H7 (cell line): Measurements from ENCODE around the gene E2F4. TPM values are rescaled to one million over a fixed set of nuclear protein-coding genes. Genes with fewer than 3 reads are reported as not detected.

Experiments used
- DNase-seq: peaks from one replicate; pipeline ENCODE4 v3.0.0; 2012
- H3K27me3 ChIP-seq: 2 replicates; pipeline ENCODE4 v1.6.0; 2011; ENCODE audit warnings: mild to moderate bottlenecking, low read length; ENCODE audit not compliant: control insufficient read depth, insufficient read depth
- H3K36me3 ChIP-seq: replicated peaks from 2 replicates; pipeline ENCODE4 v1.5.1; 2011; ENCODE audit warnings: low read length; ENCODE audit not compliant: control insufficient read depth, insufficient read depth
- H3K4me3 ChIP-seq: 2 replicates; pipeline ENCODE4 v1.5.1; 2011; ENCODE audit warnings: low read depth, mild to moderate bottlenecking, control low read depth, low read length, moderate library complexity; ENCODE audit not compliant: insufficient read depth
- total RNA-seq: library from RNA; depleted of rRNA; stranded (reverse); fragments of >200 nt; shearing (Covaris generic); gene quantifications from 2 replicates; pipeline ENCODE4 v1.2.3, GENCODE V29; 2014

E2F4 gene
- total RNA-seq, 1 experiment from 2014 or later = 117 TPM

GRCh38 chr16:67234180-67234597 lies 42.2 kb downstream of the E2F4 start:
- DNase-seq = no peak
- H3K36me3 ChIP-seq = peaks cover 43% of the 10 kb centered on the region
- no peak overlapping the region for H3K4me3 ChIP-seq
- H3K27me3 ChIP-seq = no peaks in the 10 kb centered on the region

GRCh38 chr16:67235816-67236562 lies 44.0 kb downstream of the E2F4 start:
- DNase-seq = peak; percentile 39
- H3K36me3 ChIP-seq = peaks cover 33% of the 10 kb centered on the region
- no peaks in the 10 kb centered on the region for H3K27me3 ChIP-seq
- no peak overlapping the region for H3K4me3 ChIP-seq

- DNase-seq = peak; percentile 100
- H3K36me3 ChIP-seq = peaks cover 29% of the 10 kb centered on the region
- H3K27me3 ChIP-seq = no peaks in the 10 kb centered on the region
- no peak overlapping the region for H3K4me3 ChIP-seq
Observed at GRCh38 chr16:67236563-67237395, 44.8 kb downstream of the E2F4 start.

GRCh38 chr16:67237396-67238277 lies 45.7 kb downstream of the E2F4 start:
- DNase-seq = no peak
- Histone ChIP-seq H3K36me3 (peaks cover 27% of the 10 kb centered on the region), H3K4me3 (no peak overlapping the region)

GRCh38 chr16:67238278-67238575 lies 46.3 kb downstream of the E2F4 start:
- no peak overlapping the region for H3K4me3 ChIP-seq
- H3K27me3 ChIP-seq = no peaks in the 10 kb centered on the region
- peaks cover 27% of the 10 kb centered on the region for H3K36me3 ChIP-seq
- no peak for DNase-seq

More at GRCh38 chr16:67237396-67238277, 45.7 kb downstream of the E2F4 start:
- no peaks in the 10 kb centered on the region for H3K27me3 ChIP-seq

GRCh38 chr16:67238806-67239470 lies 47.0 kb downstream of the E2F4 start:
- Histone ChIP-seq H3K36me3 (peaks cover 24% of the 10 kb centered on the region), H3K27me3 (no peaks in the 10 kb centered on the region), H3K4me3 (no peak overlapping the region)
- DNase-seq = no peak

GRCh38 chr16:67240506-67240905 lies 48.6 kb downstream of the E2F4 start:
- Histone ChIP-seq H3K4me3 (no peak overlapping the region), H3K27me3 (no peaks in the 10 kb centered on the region), H3K36me3 (peaks cover 18% of the 10 kb centered on the region)
- DNase-seq = no peak

- peak; percentile 74 for DNase-seq
- H3K36me3 ChIP-seq = peaks cover 12% of the 10 kb centered on the region
- H3K27me3 ChIP-seq = no peaks in the 10 kb centered on the region
- H3K4me3 ChIP-seq = no peak overlapping the region
Observed at GRCh38 chr16:67241008-67241900, 49.3 kb downstream of the E2F4 start.

- Histone ChIP-seq H3K36me3 (peaks cover 10% of the 10 kb centered on the region), H3K27me3 (no peaks in the 10 kb centered on the region), H3K4me3 (no peak overlapping the region)
- no peak for DNase-seq
Observed at GRCh38 chr16:67242138-67242730, 50.3 kb downstream of the E2F4 start.

- peaks cover 9% of the 10 kb centered on the region for H3K27me3 ChIP-seq
- DNase-seq = no peak
- peaks cover 5% of the 10 kb centered on the region for H3K36me3 ChIP-seq
- no peak overlapping the region for H3K4me3 ChIP-seq
Observed at GRCh38 chr16:67243481-67243880, 51.5 kb downstream of the E2F4 start.

- H3K4me3 ChIP-seq = no peak overlapping the region
- DNase-seq = no peak
- peaks cover 19% of the 10 kb centered on the region for H3K27me3 ChIP-seq
- peaks cover under 1% of the 10 kb centered on the region for H3K36me3 ChIP-seq
Observed at GRCh38 chr16:67244387-67245185, 52.6 kb downstream of the E2F4 start.

GRCh38 chr16:67245186-67245585 lies 53.2 kb downstream of the E2F4 start:
- H3K27me3 ChIP-seq = peaks cover 25% of the 10 kb centered on the region
- no peak for DNase-seq
- H3K4me3 ChIP-seq = no peak overlapping the region
- no peaks in the 10 kb centered on the region; the same call in 1 of the 2 replicates for H3K36me3 ChIP-seq
